Left lung (tissue), 10 donors: Measurements from ENCODE around the gene HEG1. TPM values are rescaled to one million over a fixed set of nuclear protein-coding genes. Genes with fewer than 3 reads are reported as not detected.

Experiments
- ATAC-seq: fragments of 200-7000 bp; cut with Tn5 transposase; one replicate; pipeline ENCODE4 v1.9.1; 2020; ENCODE audit warnings: moderate library complexity
- DNase-seq, 4 donors: peaks; one replicate each; pipeline ENCODE4 v3.0.0-alpha.2; 2013 to 2020
- H3K27ac ChIP-seq, 2 donors: fragments of 200-600 bp; sonication (generic) in 1 of 2; one replicate each; pipeline versions ENCODE4 v1.5.0 to v1.8.0; 2020 to 2021
- H3K27me3 ChIP-seq, 2 donors: fragments of 200-600 bp; sonication (generic) in 1 of 2; one replicate each; pipeline versions ENCODE4 v1.5.0 to v1.8.0; 2020 to 2021
- H3K36me3 ChIP-seq, 2 donors: fragments of 200-600 bp; sonication (generic) in 1 of 2; one replicate each; pipeline versions ENCODE4 v1.5.0 to v1.8.0; 2020 to 2021
- H3K4me1 ChIP-seq, 2 donors: fragments of 200-600 bp; one replicate each; pipeline ENCODE4 v1.8.0; 2021
- H3K4me3 ChIP-seq, 2 donors: fragments of 200-600 bp; sonication (generic) in 1 of 2; one replicate each; pipeline versions ENCODE4 v1.5.0 to v1.8.0; 2020 to 2021; ENCODE audit warnings: mild to moderate bottlenecking in 1 of 2
- H3K9me3 ChIP-seq, 2 donors: fragments of 200-600 bp; sonication (generic) in 1 of 2; one replicate each; pipeline versions ENCODE4 v1.5.0 to v1.8.0; 2020 to 2021
- intact Hi-C, 2 donors: fragments of 100-400 bp; cut with DNase I; formaldehyde crosslinking; loops; one replicate each; pipeline versions ENCODE4 v1.11.2 to v1.14.2; 2022
- polyA plus RNA-seq, 6 donors: library from polyadenylated mRNA; unstranded; fragments of 120-200 nt; gene quantifications; one replicate each; pipeline ENCODE4 v1.2.1, GENCODE V29; 2013; ENCODE audit not compliant: insufficient read length in 6 of 6
- total RNA-seq, 2 donors: library from RNA; stranded (reverse); fragmentation: NEBNext Ultra II Directional; extraction: Animal tissue kit (Norgen Biotek cat#: 25700); gene quantifications; one replicate each; pipeline ENCODE4 v1.2.1, GENCODE V29; 2021
- TF ChIP-seq, protein P1 (sequence below), 2 donors: fragments of 200-600 bp; sonication (generic) in 1 of 2; IDR thresholded peaks; one replicate each; pipeline versions ENCODE4 v1.5.0 to v1.8.0; 2021; ENCODE audit warnings: antibody characterized with exemption in 2 of 2
- donor health status: DM: no; HTN: yes; CAD: no.
- donor health status: DM: no; HTN: no; CAD: no.

The HEG1 gene
- total and polyA plus RNA-seq, 8 donors = 43.8 to 132 (median 58.2) TPM

DNA sequence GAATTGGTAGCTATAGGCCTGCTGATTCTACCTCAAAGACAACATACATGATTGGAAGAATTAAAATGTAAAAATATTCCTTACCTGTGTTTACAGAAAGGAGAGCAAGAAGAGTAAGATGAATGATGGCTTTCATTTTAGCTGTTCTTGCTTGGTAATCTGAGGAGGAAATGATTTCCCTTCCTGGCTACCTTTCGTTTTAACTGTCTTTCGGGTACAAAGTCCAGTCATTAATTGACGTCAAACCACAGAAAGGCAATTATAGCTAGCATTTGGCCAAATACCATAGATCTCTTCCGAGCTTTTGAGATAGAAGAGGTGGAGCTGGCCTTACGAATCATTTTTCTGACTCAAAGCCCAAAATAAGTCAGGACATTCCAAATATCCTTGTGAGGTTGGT is 121.2 kb downstream of the HEG1 start, which contains the start of gene MUC13:
Gene MUC13 (minus strand): TSS at position 175 of the 400 bp plus-strand sequence. CDS start 39 bp downstream, at position 136.
- Histone ChIP-seq H3K4me1 (no peaks in the 10 kb centered on the region), H3K27ac (no peak within 1 kb of the TSS), H3K27me3 (no peaks in the 10 kb centered on the region), H3K36me3 (no peaks in the 10 kb centered on the region), H3K9me3 (no peaks in the 10 kb centered on the region), H3K4me3 (no peak within 1 kb of the TSS)
- ATAC-seq (no peak), DNase-seq (no peak)
- TF ChIP-seq, protein P1, sequence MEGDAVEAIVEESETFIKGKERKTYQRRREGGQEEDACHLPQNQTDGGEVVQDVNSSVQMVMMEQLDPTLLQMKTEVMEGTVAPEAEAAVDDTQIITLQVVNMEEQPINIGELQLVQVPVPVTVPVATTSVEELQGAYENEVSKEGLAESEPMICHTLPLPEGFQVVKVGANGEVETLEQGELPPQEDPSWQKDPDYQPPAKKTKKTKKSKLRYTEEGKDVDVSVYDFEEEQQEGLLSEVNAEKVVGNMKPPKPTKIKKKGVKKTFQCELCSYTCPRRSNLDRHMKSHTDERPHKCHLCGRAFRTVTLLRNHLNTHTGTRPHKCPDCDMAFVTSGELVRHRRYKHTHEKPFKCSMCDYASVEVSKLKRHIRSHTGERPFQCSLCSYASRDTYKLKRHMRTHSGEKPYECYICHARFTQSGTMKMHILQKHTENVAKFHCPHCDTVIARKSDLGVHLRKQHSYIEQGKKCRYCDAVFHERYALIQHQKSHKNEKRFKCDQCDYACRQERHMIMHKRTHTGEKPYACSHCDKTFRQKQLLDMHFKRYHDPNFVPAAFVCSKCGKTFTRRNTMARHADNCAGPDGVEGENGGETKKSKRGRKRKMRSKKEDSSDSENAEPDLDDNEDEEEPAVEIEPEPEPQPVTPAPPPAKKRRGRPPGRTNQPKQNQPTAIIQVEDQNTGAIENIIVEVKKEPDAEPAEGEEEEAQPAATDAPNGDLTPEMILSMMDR (IDR thresholded peaks at IDR 0.05) = no peak
- intact Hi-C loops = loop anchor here in 1 of 2 donors (10.0 kb wide), 1 partner anchor 230 kb away; no protein-coding TSS in a partner anchor

DNA sequence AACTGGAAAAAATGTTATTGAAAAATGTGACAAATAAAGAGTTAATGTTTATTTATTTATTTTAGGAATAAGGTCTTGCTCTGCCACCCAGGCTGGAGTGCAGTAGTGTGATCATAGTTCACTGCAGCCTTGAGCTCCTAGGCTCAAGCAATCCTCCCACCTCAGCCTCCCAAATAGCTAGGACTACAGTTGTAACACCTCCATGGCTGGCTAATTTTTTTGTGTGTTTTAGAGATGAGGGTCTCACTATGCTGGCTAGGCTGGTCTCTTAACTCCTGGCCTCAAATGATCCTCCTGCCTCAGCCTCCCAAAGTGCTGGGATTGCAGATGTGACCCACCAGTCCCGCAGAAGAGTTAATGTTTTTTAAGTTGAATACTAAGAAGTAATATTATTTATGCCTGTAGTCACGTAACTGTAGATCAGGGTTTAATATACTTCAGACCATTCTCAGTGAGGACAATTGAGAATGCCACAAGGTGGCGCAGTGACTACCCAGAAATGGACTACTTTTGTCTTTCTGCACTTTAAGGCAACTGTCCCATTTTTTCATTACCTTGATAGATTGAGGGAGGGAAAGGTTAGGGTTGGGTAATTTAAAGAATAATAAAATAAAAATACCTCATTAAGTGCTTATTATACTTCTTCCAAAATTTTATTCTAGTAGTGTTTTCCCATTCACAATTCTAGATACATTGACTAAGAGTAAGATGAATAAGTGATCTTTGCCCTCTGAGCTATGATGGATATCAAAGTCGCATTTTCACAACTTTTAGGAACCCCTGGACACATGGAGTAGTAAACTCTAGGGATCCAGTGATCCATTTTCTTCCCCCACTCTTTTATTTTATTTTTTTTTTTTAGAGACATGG is 127.2 kb downstream of the HEG1 start:
- ATAC-seq (peak; percentile 88), DNase-seq (peak in 3 of 4 donors; percentile 30 to 70 (median 56))
- Histone ChIP-seq H3K4me1 (no peaks in the 10 kb centered on the region), H3K27ac (no peak overlapping the region), H3K4me3 (no peak overlapping the region), H3K9me3 (no peaks in the 10 kb centered on the region), H3K36me3 (no peaks in the 10 kb centered on the region), H3K27me3 (no peaks in the 10 kb centered on the region)
- intact Hi-C loops = no loop called here
- TF ChIP-seq, protein P1 (IDR thresholded peaks at IDR 0.05) = peak; percentile 58 to 68

DNA sequence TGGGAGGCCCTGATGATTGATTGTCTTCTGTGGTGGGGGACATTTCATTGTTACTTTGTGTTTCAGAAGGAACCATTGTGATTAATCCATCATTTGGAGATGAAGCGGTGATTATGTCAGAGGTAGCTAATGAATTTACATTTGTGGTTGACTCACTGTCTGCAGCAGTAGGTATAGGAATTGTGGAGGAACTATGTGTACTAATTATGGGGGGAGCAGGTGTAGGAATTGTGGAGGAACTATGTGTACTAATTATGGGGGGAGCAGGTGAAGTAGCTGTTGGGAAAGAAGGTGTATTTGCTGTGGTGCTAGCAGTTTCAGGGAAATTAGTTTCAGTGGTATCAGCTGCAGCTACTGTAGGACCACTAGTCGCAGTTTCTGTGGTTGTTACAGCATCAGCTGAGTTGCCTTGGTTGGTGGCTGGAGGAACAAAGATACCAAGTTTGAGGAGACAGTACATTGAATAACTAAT is 128.2 kb downstream of the HEG1 start:
- H3K9me3 ChIP-seq = no peaks in the 10 kb centered on the region
- intact Hi-C loops = no loop called here
- no peak overlapping the region for H3K4me3 ChIP-seq
- TF ChIP-seq, protein P1 (IDR thresholded peaks at IDR 0.05) = no peak
- H3K36me3 ChIP-seq = no peaks in the 10 kb centered on the region
- H3K27ac ChIP-seq = no peak overlapping the region
- ATAC-seq = no peak
- DNase-seq = no peak
- H3K27me3 ChIP-seq = no peaks in the 10 kb centered on the region
- H3K4me1 ChIP-seq = no peaks in the 10 kb centered on the region

GRCh38 chr3:124926426-124927101 is 129.2 kb downstream of the HEG1 start:
- no peak overlapping the region for H3K27ac ChIP-seq
- no peaks in the 10 kb centered on the region for H3K4me1 ChIP-seq
- no peak overlapping the region for H3K4me3 ChIP-seq
- intact Hi-C loops = no loop called here
- no peak for DNase-seq
- TF ChIP-seq, protein P1 (IDR thresholded peaks at IDR 0.05) = no peak
- H3K36me3 ChIP-seq = no peaks in the 10 kb centered on the region
- no peaks in the 10 kb centered on the region for H3K9me3 ChIP-seq
- H3K27me3 ChIP-seq = no peaks in the 10 kb centered on the region
- no peak for ATAC-seq

DNA sequence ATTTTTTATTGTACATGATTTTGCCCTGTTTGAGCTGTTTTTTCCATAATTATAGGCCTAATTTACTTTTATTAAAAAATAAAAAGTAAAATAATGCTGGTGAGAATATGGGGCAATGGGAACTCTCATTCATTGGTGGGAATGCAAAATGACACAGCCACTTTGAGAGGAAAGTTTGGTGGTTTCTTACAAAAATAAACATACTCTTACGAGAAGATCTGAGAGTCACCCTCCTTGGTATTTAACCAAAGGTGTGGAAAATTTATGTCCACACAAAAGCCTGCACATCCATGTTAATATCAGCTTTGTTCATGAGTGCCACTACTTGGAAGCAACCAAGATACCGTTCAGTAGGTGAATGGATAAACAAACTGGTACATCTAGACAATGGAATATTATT is 131.1 kb downstream of the HEG1 start:
- Histone ChIP-seq H3K27me3 (no peaks in the 10 kb centered on the region), H3K4me3 (no peak overlapping the region), H3K4me1 (no peaks in the 10 kb centered on the region), H3K27ac (no peak overlapping the region), H3K36me3 (no peaks in the 10 kb centered on the region), H3K9me3 (no peaks in the 10 kb centered on the region)
- intact Hi-C loops = no loop called here
- ATAC-seq = no peak
- TF ChIP-seq, protein P1 (IDR thresholded peaks at IDR 0.05) = no peak
- DNase-seq = no peak
